Umbilical cord (tissue), 2 donors: ENCODE results near the gene PUS7L. TPM values are rescaled to one million over a fixed set of nuclear protein-coding genes. Genes with fewer than 3 reads are reported as not detected.
"Not testable (repeated sequence)": the region's sequence is repeated elsewhere in the genome, so short reads cannot be mapped to it uniquely, and the experiment has no call there.

Experiments used
- DNase-seq: peaks from one replicate; pipeline ENCODE4 v3.0.0-alpha.2; 2015; ENCODE audit warnings: low spot score
- total RNA-seq: library from RNA; depleted of rRNA; stranded (reverse); fragments of >200 nt; gene quantifications from one replicate; pipeline ENCODE4 v1.2.3, GENCODE V29; 2014; ENCODE audit warnings: low replicate concordance; ENCODE audit not compliant: insufficient read depth

The PUS7L gene
- total RNA-seq, 1 donor from 2014 or later: 39.2 TPM

DNA sequence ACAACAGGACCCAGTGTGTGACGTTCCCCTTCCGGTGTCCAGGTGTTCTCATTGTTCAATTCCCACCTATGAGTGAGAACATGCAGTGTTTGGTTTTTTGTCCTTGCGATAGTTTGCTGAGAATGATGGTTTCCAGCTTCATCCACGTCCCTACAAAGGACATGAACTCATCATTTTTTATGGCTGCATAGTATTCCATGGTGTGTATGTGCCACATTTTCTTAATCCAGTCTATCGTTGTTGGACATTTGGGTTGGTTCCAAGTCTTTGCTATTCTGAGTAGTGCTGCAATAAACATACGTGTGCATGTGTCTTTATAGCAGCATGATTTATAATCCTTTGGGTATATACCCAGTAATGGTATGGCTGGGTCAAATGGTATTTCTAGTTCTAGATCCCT, 7.2 kb downstream of the PUS7L start:
- DNase-seq: not testable (repeated sequence)

- DNase-seq: no peak
Observed at GRCh38 chr12:43750814-43751213, 7.8 kb downstream of the PUS7L start.

- no peak for DNase-seq
Observed at GRCh38 chr12:43749016-43749415, 9.6 kb downstream of the PUS7L start.

DNA sequence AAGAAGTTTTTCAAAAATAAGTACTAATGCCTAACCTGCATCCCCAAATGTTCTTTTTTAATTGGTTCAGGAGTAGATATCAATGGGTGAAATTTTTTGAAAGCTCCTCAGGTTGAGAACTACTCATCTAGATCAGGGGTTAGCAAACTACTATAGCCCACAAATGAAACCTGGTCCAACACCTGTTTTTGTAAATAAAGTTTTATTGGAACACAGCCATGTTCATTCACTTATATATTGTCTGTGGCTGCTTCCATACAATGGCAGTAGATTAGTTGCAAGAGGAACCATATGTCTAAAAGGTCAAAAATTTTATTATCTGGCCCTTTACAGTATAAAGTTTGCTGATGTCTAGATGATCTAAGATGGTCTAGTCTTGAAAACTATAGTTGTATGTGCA, 13.8 kb downstream of the PUS7L start:
- no peak for DNase-seq

- DNase-seq: peak; percentile 74
Observed at GRCh38 chr12:43742106-43742505, 16.5 kb downstream of the PUS7L start.

DNA sequence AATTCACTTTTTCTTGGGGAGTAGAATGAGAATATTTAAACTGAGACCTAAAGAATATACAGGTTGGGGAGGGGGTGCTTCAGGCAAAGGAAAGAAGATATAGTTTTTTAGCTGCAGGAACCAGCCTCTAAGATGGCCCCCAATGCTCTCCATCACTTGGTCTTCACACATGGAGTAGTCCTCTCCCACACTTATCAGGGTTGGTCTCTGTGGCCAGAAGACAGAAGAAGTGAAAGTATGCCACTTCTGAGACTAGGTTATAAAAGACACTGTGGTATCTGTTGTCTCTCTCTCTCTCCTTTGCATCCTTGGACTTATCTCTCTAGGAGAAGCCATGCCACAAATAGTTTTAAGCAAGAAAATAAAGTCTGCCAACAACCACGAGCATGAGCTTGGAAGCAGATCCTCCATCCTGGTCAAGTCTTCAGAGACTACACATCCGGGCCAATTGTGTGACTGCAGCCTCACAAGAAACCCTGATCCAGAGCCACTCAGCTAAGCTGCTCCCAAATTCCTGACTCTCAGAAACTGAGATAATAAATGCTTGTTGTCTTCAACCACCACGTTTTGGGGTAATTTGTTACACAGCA, 18.0 kb downstream of the PUS7L start:
- no peak for DNase-seq

DNA sequence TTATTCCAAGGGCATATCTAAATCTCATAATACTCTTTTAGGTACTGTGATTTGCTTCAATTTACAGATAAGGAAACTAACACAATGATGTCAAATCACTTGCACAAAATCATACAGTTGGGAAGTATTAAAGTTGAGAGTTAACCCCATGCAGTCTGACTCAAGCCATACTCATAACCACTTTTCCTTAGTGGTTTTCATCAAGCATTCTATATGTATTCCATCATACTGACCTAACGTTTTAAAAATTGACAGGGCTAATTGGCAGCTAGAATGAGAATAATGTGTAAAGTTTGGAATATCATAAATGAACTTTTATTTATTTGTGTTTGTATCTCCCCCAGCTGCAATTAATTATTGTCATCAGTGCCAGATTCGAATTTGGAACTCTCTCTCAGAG, 20.9 kb downstream of the PUS7L start:
- DNase-seq: no peak

- DNase-seq: no peak
Observed at GRCh38 chr12:43736927-43737440, 21.6 kb downstream of the PUS7L start.

- DNase-seq: no peak
Observed at GRCh38 chr12:43733687-43734086, 24.9 kb downstream of the PUS7L start.

DNA sequence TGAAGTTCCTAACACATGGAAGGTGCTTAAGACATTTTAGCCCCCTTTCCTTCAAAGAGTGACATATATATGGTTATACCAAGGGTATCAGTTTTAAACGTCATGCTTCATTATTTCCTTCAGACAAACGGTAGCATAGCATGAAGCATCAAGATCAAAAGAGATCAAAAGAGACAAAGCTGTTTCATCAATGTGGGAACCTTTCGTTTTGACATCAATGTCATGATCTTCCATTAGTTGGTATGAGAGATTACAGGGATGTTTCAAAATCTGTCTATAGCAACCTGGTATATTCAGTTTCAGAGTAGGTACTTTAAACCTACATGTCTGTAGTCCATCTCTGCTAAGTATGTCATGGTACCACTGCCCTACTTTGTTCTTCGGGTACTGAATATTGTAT, 28.3 kb downstream of the PUS7L start:
- DNase-seq: no peak

DNA sequence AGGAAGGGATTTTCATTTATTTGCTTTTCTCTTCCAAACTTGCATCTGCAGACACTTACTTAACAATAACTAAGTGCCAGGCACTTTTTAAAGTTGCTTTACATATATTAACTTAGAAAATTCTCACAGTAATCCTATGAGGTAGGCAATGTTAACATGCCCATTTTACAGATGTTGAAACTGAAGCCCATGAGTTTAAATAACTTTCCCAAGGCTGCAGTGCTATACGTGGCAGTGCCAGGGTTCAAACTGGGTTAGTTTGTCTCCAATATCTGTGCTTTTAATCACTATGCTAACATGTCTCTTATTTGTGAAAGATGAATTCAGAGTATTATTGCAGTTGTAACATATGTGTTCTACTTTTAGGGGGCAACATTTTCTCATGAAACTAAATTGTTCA, 29.9 kb downstream of the PUS7L start:
- DNase-seq: no peak

GRCh38 chr12:43728117-43728516, 30.5 kb downstream of the PUS7L start:
- peak; percentile 11 for DNase-seq

DNA sequence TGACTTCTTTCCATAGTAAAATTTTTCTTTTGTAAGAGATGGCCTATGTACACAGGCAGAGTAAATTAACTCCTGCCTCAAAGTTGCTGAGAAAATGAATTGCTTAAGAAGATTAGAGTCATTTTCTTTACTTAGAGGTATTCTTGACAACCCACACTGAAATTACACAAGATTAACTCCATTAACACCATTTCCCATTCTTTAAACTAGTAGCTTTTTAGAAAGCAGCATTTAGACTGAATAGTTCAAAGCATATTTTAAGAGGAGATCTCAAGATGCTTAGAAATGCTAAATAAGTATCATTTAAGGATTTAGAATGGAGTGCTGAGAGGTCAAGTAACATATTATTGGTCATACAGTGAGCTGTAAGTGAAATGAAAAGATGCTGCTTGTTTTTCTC, 35.5 kb downstream of the PUS7L start:
- no peak for DNase-seq

DNA sequence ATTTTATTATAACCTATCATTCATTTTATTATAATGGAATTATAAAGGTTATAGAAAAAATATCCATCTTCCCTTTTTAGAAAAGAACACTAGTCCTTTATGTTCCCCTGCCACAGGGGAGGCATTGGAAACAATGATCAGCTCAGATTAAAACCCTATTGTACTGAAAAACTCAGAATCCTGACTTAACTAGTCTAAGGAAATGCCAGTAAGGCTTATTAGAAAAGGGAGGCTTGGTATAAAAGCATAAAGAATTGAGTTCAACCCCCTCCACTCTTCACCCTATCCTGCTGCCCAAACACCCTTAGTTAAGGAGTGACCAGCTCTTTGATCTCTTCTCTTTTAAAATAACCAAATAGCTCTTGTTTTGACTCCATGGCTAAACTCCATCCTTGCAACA, 36.0 kb downstream of the PUS7L start:
- no peak for DNase-seq

GRCh38 chr12:43711348-43711747, 47.2 kb downstream of the PUS7L start:
- no peak for DNase-seq

GRCh38 chr12:43703772-43704171, 54.8 kb downstream of the PUS7L start:
- DNase-seq: peak; percentile 24

GRCh38 chr12:43701194-43701593, 57.4 kb downstream of the PUS7L start:
- not testable (repeated sequence) for DNase-seq

DNA sequence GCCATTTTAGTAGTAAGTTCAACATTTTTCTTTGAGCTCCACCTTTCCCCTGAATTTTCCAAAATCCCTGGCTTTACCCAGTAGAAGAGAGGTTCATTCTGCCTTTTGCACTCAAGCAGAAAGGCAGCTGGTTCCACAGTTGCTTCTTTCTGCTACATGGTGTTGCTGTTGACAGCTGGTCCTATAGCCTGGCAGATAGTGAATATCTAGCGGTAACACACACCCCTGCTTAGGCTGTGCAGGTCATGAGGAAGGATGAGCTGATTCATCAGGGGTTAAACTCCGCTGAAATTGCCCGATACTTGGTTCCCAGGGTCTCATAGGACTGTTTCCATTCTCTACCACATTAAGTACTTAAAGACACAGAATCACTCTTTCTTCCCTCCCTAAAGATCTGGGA, 62.4 kb downstream of the PUS7L start:
- DNase-seq: no peak

- DNase-seq: no peak
Observed at GRCh38 chr12:43694879-43695278, 63.7 kb downstream of the PUS7L start.

DNA sequence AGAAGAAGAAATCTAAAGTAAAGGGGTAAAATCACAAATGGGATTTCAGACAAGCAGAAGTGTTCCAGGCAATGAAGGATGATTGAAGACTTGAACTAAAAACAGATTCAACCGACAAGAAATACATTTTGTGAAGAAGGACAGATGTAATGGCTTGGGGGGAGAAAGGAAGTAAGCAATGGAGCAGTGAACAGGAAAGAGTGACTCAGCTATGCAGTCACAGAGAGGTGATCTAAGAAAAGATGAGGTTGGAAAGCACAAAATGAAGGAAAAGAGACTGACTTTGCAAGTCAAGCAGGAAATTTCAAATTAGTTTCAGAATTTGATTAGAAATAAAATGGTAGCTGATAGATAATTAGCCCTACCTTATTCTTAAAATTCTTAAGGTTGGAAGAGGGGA, 66.5 kb downstream of the PUS7L start:
- no peak for DNase-seq

DNA sequence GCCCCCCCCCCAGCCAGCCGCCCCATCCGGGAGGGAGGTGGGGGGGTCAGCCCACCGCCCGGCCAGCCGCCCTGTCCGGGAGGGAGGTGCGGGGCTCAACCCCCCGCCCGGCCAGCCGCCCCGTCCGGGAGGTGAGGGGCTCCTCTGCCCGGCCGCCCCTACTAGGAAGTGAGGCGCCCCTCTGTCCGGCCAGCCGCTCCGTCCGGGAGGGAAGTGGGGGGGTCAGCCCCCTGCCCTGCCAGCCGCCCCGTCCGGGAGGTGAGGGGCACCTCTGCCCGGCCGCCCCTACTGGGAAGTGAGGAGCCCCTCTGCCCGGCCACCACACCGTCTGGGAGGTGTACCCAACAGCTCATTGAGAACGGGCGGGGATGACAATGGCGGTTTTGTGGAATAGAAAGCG, 73.1 kb downstream of the PUS7L start:
- DNase-seq: not testable (repeated sequence)

GRCh38 chr12:43676183-43676813, 82.3 kb downstream of the PUS7L start:
- no peak for DNase-seq

GRCh38 chr12:43675048-43675904, 83.3 kb downstream of the PUS7L start:
- no peak for DNase-seq
